HepG2 (cell line): ENCODE results near the gene NEK3. TPM values are rescaled to one million over a fixed set of nuclear protein-coding genes. Genes with fewer than 3 reads are reported as not detected.

Experiments
- CAMTA2 ChIP-seq: sonication (generic); formaldehyde crosslinking; IDR thresholded peaks from 2 replicates; pipeline ENCODE4 v1.4.0; 2020; ENCODE audit warnings: mild to moderate bottlenecking, missing genetic modification reagents, borderline replicate concordance
- ERF ChIP-seq: IDR thresholded peaks from 2 replicates; pipeline ENCODE4 v1.6.1; 2018; ENCODE audit warnings: missing biosample characterization, missing genetic modification reagents
- HNF4A ChIP-seq: sonication (generic); formaldehyde crosslinking; IDR thresholded peaks from 2 replicates; pipeline ENCODE4 v1.4.0; 2020; ENCODE audit warnings: missing genetic modification reagents
- HOXA3 ChIP-seq: sonication (generic); formaldehyde crosslinking; IDR thresholded peaks from 2 replicates; pipeline ENCODE4 v1.5.0; 2020; ENCODE audit warnings: missing genetic modification reagents
- ISL2 ChIP-seq: sonication (generic); formaldehyde crosslinking; IDR thresholded peaks from 2 replicates; pipeline ENCODE4 v1.5.0; 2020; ENCODE audit warnings: missing genetic modification reagents
- KAT8 ChIP-seq: IDR thresholded peaks from 2 replicates; pipeline ENCODE4 v1.6.1; 2016; ENCODE audit warnings: missing genetic modification reagents, missing compliant biosample characterization
- KMT2A ChIP-seq: sonication (generic); formaldehyde crosslinking; IDR thresholded peaks from 2 replicates; pipeline ENCODE4 v1.4.0; 2020; ENCODE audit warnings: missing genetic modification reagents
- NFYB ChIP-seq: sonication (generic); formaldehyde crosslinking; IDR thresholded peaks from 2 replicates; pipeline ENCODE4 v1.4.0; 2020; ENCODE audit warnings: missing genetic modification reagents
- POLR2AphosphoS5 ChIP-seq: IDR thresholded peaks from 2 replicates; pipeline ENCODE4 v1.6.1; 2012; ENCODE audit warnings: low read depth, low read length
- RCOR2 ChIP-seq: IDR thresholded peaks from 2 replicates; pipeline ENCODE4 v1.6.1; 2016; ENCODE audit warnings: missing biosample characterization, missing genetic modification reagents
- RXRB ChIP-seq: IDR thresholded peaks from 2 replicates; pipeline ENCODE4 v1.6.1; 2016; ENCODE audit warnings: borderline replicate concordance, missing genetic modification reagents, missing compliant biosample characterization
- SIX4 ChIP-seq: sonication (generic); formaldehyde crosslinking; IDR thresholded peaks from 2 replicates; pipeline ENCODE4 v1.4.0; 2020; ENCODE audit warnings: missing genetic modification reagents
- SRSF1 ChIP-seq: fragments of 200-400 bp; formaldehyde crosslinking; optimal IDR thresholded peaks from 2 replicates; pipeline ENCODE3; 2017; ENCODE audit warnings: mild to moderate bottlenecking, low read depth, low read length, moderate library complexity
- ZMYM4 ChIP-seq: sonication (generic); formaldehyde crosslinking; IDR thresholded peaks from 2 replicates; pipeline ENCODE4 v1.8.1; 2023; ENCODE audit warnings: mild to moderate bottlenecking, missing genetic modification reagents
- ZNF136 ChIP-seq: sonication (generic); formaldehyde crosslinking; IDR thresholded peaks from 2 replicates; pipeline ENCODE4 v1.8.1; 2022; ENCODE audit warnings: low read depth, mild to moderate bottlenecking, moderate library complexity, missing genetic modification reagents
- ZNF224 ChIP-seq: sonication (generic); formaldehyde crosslinking; IDR thresholded peaks from 2 replicates; pipeline ENCODE4 v1.5.0; 2020; ENCODE audit warnings: mild to moderate bottlenecking, missing genetic modification reagents
- ZNF589 ChIP-seq: sonication (generic); formaldehyde crosslinking; conservative IDR thresholded peaks from 2 replicates; pipeline ENCODE4 v1.8.0; 2022; ENCODE audit warnings: mild to moderate bottlenecking, moderate library complexity, missing genetic modification reagents
- polyA plus RNA-seq, 8 experiments: library from polyadenylated mRNA; depleted of rRNA in 3 of 8; stranded (reverse) in 7 of 8; unstranded in 1 of 8; fragments of >200 nt; fragmentation: Illumina TruSeq in 4 of 8; extraction: Trizol in 4 of 8; gene quantifications; 2 replicates each; pipeline versions ENCODE4 v1.2.1 to v1.2.3, GENCODE V29; 2011 to 2016; ENCODE audit warnings: low read depth in 4 of 8, missing spikeins in 1 of 8, mixed read lengths in 1 of 8; ENCODE audit not compliant: insufficient read depth in 1 of 8
- total RNA-seq, 5 experiments: library from RNA; depleted of rRNA; stranded (reverse); fragments of >200 nt; fragmentation: Illumina TruSeq; extraction: Trizol; gene quantifications; 2 replicates each; pipeline ENCODE4 v1.2.3, GENCODE V29; 2016; ENCODE audit warnings: low read depth in 1 of 5
- TF ChIP-seq, protein P1 (sequence below): sonication (generic); formaldehyde crosslinking; IDR thresholded peaks from 2 replicates; pipeline ENCODE4 v1.4.0; 2020; ENCODE audit warnings: mild to moderate bottlenecking, missing genetic modification reagents, borderline replicate concordance
- TF ChIP-seq, protein P2 (sequence below): sonication (generic); formaldehyde crosslinking; IDR thresholded peaks from 2 replicates; pipeline ENCODE4 v1.4.0; 2020; ENCODE audit warnings: missing genetic modification reagents, mild to moderate bottlenecking, borderline replicate concordance
- TF ChIP-seq, protein P3 (sequence below): IDR thresholded peaks from 2 replicates; pipeline ENCODE4 v1.6.1; 2012; ENCODE audit warnings: low read depth, low read length, improper control_type of control experiment
- TF ChIP-seq, protein P4 (sequence below): IDR thresholded peaks from 2 replicates; pipeline ENCODE4 v1.6.1; 2016; ENCODE audit warnings: missing compliant biosample characterization, missing genetic modification reagents, borderline replicate concordance

Gene NEK3
- total and polyA plus RNA-seq, 2 of the 13 experiments (the other 11 are each of a cell fraction or from before 2014, with no cell fraction given): 36.7 to 68.2 TPM

DNA sequence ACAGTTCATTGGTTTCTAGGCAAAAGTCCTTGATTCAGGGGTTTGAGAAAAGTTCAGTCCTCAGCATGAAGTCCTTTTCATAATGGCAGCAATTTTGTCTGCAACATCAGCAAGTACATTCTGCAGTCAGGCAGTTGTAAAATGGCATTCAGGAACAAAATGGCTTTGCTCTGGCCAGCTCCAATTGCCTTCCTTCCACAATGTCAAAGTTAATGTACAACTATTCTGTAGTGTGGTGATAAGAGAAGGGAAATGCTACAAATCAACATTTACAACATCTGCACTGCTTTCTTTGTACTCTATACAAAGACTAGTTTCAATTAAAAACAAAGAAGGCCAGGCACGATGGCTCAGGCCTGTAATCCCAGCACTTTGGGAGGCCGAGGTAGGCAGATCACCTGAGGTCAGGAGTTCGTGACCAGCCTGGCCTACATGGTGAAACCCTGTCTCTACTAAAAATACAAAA is 1.8 kb upstream of the NEK3 start (continued):
- TF ChIP-seq RXRB (peak; percentile 80), CAMTA2 (CRISPR knock-in tag) (no peak), NFYB (CRISPR knock-in tag) (no peak), POLR2AphosphoS5 (peak; percentile 45; the same call in 1 of the 2 replicates), KAT8 (peak; percentile 69; the same call in 1 of the 2 replicates), ISL2 (CRISPR knock-in tag) (peak; percentile 70), ZMYM4 (CRISPR knock-in tag) (0 out of 2 replicates have a peak, but pooled peaks have one; percentile 24), ZNF136 (CRISPR knock-in tag) (no peak), RCOR2 (CRISPR knock-in tag) (peak; percentile 71), ZNF589 (CRISPR knock-in tag) (no peak), ZNF224 (CRISPR knock-in tag) (no peak), HNF4A (CRISPR knock-in tag) (peak; percentile 55), SIX4 (no peak), SRSF1 (no peak), ERF (CRISPR knock-in tag) (peak; percentile 44; the same call in 1 of the 2 replicates), HOXA3 (CRISPR knock-in tag) (peak; percentile 87; the same call in 1 of the 2 replicates), KMT2A (CRISPR knock-in tag) (peak; percentile 15; the same call in 1 of the 2 replicates)
- TF ChIP-seq, protein P1, sequence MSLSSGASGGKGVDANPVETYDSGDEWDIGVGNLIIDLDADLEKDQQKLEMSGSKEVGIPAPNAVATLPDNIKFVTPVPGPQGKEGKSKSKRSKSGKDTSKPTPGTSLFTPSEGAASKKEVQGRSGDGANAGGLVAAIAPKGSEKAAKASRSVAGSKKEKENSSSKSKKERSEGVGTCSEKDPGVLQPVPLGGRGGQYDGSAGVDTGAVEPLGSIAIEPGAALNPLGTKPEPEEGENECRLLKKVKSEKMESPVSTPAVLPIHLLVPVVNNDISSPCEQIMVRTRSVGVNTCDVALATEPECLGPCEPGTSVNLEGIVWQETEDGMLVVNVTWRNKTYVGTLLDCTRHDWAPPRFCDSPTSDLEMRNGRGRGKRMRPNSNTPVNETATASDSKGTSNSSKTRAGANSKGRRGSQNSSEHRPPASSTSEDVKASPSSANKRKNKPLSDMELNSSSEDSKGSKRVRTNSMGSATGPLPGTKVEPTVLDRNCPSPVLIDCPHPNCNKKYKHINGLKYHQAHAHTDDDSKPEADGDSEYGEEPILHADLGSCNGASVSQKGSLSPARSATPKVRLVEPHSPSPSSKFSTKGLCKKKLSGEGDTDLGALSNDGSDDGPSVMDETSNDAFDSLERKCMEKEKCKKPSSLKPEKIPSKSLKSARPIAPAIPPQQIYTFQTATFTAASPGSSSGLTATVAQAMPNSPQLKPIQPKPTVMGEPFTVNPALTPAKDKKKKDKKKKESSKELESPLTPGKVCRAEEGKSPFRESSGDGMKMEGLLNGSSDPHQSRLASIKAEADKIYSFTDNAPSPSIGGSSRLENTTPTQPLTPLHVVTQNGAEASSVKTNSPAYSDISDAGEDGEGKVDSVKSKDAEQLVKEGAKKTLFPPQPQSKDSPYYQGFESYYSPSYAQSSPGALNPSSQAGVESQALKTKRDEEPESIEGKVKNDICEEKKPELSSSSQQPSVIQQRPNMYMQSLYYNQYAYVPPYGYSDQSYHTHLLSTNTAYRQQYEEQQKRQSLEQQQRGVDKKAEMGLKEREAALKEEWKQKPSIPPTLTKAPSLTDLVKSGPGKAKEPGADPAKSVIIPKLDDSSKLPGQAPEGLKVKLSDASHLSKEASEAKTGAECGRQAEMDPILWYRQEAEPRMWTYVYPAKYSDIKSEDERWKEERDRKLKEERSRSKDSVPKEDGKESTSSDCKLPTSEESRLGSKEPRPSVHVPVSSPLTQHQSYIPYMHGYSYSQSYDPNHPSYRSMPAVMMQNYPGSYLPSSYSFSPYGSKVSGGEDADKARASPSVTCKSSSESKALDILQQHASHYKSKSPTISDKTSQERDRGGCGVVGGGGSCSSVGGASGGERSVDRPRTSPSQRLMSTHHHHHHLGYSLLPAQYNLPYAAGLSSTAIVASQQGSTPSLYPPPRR (CRISPR knock-in tag): peak; percentile 87
- TF ChIP-seq, protein P2, sequence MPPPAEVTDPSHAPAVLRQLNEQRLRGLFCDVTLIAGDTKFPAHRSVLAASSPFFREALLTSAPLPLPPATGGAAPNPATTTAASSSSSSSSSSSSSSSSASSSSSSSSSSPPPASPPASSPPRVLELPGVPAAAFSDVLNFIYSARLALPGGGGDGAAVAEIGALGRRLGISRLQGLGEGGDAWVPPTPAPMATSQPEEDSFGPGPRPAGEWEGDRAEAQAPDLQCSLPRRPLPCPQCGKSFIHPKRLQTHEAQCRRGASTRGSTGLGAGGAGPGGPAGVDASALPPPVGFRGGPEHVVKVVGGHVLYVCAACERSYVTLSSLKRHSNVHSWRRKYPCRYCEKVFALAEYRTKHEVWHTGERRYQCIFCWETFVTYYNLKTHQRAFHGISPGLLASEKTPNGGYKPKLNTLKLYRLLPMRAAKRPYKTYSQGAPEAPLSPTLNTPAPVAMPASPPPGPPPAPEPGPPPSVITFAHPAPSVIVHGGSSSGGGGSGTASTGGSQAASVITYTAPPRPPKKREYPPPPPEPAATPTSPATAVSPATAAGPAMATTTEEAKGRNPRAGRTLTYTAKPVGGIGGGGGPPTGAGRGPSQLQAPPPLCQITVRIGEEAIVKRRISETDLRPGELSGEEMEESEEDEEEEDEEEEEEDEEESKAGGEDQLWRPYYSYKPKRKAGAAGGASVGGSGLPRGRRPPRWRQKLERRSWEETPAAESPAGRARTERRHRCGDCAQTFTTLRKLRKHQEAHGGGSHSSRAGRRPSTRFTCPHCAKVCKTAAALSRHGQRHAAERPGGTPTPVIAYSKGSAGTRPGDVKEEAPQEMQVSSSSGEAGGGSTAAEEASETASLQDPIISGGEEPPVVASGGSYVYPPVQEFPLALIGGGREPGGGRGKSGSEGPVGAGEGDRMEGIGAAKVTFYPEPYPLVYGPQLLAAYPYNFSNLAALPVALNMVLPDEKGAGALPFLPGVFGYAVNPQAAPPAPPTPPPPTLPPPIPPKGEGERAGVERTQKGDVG: no peak
- TF ChIP-seq, protein P3, sequence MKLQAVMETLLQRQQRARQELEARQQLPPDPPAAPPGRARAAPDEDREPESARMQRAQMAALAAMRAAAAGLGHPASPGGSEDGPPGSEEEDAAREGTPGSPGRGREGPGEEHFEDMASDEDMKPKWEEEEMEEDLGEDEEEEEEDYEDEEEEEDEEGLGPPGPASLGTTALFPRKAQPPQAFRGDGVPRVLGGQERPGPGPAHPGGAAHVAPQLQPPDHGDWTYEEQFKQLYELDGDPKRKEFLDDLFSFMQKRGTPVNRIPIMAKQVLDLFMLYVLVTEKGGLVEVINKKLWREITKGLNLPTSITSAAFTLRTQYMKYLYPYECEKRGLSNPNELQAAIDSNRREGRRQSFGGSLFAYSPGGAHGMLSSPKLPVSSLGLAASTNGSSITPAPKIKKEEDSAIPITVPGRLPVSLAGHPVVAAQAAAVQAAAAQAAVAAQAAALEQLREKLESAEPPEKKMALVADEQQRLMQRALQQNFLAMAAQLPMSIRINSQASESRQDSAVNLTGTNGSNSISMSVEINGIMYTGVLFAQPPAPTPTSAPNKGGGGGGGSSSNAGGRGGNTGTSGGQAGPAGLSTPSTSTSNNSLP: peak; percentile 22; the same call in 1 of the 2 replicates
- TF ChIP-seq, protein P4, sequence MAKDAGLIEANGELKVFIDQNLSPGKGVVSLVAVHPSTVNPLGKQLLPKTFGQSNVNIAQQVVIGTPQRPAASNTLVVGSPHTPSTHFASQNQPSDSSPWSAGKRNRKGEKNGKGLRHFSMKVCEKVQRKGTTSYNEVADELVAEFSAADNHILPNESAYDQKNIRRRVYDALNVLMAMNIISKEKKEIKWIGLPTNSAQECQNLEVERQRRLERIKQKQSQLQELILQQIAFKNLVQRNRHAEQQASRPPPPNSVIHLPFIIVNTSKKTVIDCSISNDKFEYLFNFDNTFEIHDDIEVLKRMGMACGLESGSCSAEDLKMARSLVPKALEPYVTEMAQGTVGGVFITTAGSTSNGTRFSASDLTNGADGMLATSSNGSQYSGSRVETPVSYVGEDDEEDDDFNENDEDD: peak; percentile 39; the same call in 1 of the 2 replicates
